KOPT-K1 (cell line): ENCODE data around the gene CAMK4.

ENCODE experiments used
- H3K27ac ChIP-seq: fragments of 200-600 bp; sonication (generic); 2 replicates; pipeline ENCODE4 v1.5.1; 2016; ENCODE audit warnings: antibody characterized with exemption, mild to moderate bottlenecking, low read depth, low read length; ENCODE audit not compliant: poor library complexity, severe bottlenecking
- H3K36me3 ChIP-seq: fragments of 200-600 bp; sonication (generic); 2 replicates; pipeline ENCODE4 v1.5.1; 2017; ENCODE audit warnings: antibody characterized with exemption, mild to moderate bottlenecking, low read length, moderate library complexity; ENCODE audit not compliant: insufficient read depth
- H3K9me3 ChIP-seq: fragments of 200-600 bp; sonication (generic); 2 replicates; pipeline ENCODE4 v1.5.1; 2017; ENCODE audit warnings: antibody characterized with exemption, low read length, mild to moderate bottlenecking; ENCODE audit not compliant: insufficient read depth, poor library complexity, severe bottlenecking

Gene CAMK4

GRCh38 chr5:111461255-111461671 is 237.1 kb downstream of the CAMK4 start:
- H3K27ac ChIP-seq: no peak overlapping the region
- H3K36me3 ChIP-seq: peaks cover 23% of the 10 kb centered on the region
- peaks cover 11% of the 10 kb centered on the region for H3K9me3 ChIP-seq

DNA sequence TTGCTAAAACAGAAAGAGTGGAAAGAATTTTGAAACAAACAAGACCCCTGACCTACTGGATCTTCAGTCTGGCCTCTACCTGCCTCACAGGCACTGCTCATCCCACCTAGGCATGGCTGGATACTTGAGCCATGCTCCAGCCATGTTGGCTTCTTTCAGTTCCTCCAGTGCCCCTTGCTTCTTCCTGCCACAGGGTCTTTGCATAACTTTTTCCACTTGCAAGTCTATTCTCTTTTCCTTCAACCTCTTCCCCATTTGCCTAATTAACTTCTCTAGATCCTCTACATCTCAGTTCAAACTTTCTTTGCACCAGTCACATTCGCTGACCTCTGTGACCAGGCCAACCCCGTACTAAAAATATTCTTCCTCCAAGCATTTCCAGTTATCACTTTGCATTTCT is 237.8 kb downstream of the CAMK4 start:
- no peak overlapping the region for H3K27ac ChIP-seq
- H3K9me3 ChIP-seq: peaks cover 11% of the 10 kb centered on the region
- peaks cover 23% of the 10 kb centered on the region for H3K36me3 ChIP-seq

- Histone ChIP-seq H3K27ac (no peak overlapping the region), H3K36me3 (peaks cover 23% of the 10 kb centered on the region), H3K9me3 (peaks cover 11% of the 10 kb centered on the region)
These were observed 239.1 kb downstream of the CAMK4 start for GRCh38 chr5:111463311-111463710.

DNA sequence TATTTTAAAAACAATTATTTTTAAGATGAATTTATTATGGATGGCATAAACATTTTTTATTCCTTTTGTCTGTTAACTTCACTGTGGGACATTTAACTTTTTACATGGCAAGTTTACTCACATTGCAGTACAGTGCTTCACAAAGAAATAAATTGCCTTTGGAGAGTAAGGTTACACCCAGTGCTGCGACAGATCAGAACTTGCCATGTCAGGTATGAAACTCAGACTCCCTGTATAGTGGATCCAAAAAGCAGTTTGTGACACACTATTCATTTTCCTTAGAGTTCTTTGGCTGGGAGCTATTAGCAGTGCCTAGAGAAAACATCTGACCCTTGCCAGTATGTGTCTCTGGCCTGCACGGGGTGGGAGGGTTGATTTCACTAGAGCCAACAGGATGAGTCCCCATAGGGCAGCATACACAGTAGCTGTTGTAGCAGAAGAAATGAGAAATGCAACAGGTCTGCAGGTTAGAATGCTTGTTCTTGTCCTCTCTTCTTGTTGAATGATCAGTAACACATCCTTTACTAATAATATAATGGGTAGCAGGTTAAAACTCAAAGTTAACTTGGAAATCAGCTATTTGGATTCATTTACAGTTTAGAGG is 245.2 kb downstream of the CAMK4 start:
- Histone ChIP-seq H3K27ac (no peak overlapping the region), H3K36me3 (peaks cover 15% of the 10 kb centered on the region), H3K9me3 (peaks cover 19% of the 10 kb centered on the region)

DNA sequence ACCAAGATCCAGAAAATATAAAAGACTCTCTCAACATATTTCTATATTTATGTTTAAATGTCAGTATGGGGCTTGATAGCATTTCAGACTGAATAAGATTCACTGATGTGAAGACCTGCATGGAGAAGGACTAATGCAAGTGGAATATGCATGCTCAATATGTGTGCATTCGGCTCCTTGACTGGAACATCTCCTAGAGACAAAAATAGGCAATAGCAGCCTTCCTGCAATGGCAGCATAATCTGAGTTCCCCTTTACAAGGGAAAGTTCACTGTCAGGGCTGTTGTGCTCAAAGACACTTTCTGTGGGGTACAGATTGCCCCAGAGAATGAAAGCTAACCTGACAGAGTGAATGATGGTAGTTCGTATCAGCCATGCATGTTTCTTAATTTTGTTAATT is 245.7 kb downstream of the CAMK4 start:
- peaks cover 12% of the 10 kb centered on the region for H3K36me3 ChIP-seq
- peaks cover 14% of the 10 kb centered on the region for H3K9me3 ChIP-seq
- no peak overlapping the region for H3K27ac ChIP-seq

DNA sequence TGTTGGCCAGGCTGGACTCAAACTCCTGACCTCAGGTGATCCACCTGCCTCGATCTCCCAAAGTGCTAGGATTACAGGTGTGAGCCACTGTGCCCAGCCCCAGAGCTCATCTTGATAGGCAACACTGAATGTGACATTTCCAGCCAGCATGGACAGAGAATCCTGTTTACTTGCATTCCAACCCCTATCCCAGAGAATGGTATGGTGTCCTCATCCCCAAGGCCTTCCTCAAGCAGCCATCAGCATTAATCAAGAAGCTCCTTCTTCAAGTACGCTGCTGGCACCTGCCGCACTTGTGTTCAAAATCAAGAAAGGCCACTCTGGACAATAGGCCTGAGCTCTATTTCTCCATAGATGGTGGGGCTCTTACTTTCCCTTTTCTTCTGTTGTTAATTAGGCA is 247.9 kb downstream of the CAMK4 start:
- H3K9me3 ChIP-seq: peaks cover 11% of the 10 kb centered on the region
- peaks cover 21% of the 10 kb centered on the region for H3K36me3 ChIP-seq
- H3K27ac ChIP-seq: no peak overlapping the region

DNA sequence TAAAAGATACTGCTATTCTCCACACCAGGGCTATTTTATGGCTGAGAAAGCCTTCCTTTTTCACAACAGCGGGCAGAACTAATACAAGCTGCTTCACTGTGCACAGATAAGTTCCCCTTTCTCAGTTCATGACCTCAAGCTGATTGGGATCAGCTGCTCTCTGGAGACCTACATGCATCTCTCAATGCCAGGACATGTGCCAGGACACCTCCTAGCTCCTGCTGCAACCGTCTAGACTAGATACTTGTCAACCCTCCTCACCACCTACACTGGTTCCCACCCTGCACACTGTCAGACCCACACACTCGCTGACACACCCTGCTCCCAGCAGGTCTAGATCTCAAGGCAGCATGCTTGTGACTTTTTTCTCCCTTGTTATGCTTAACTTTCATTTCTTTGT is 248.4 kb downstream of the CAMK4 start:
- Histone ChIP-seq H3K36me3 (peaks cover 26% of the 10 kb centered on the region), H3K27ac (no peak overlapping the region), H3K9me3 (peaks cover 11% of the 10 kb centered on the region)

DNA sequence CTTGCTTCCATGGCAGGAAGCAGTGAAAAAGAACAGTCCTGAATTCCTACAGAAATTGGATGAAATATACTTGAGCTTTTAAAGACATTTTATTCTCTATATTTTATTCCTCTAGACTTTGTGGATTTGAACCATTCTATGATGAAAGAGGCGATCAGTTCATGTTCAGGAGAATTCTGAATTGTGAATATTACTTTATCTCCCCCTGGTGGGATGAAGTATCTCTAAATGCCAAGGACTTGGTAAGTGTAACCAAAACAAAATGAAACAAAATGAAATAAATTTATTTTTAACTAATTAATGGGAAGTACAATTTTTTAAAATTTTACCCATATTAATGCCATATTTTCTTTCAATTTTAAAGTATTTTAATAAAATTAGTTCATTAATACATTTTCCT is 254.1 kb downstream of the CAMK4 start:
- Histone ChIP-seq H3K36me3 (peaks cover 62% of the 10 kb centered on the region), H3K27ac (no peak overlapping the region)

DNA sequence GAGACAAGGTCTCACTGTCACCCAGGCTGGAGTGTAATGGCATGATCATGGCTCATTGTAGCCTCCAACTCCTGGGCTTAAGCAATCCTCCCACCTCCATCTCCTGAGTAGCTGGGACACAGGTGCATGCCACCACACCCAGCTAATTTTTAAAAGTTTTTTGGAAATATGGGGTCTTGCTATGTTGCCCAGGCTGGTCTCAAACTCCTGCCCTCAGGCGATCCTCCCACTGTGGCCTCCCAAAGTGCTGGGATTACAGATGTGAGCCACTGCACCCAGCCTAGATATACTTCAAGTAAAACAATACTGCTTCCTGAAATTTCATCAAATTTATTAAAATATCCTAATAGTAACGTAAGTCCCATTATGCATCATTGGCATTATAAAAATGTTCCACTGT is 254.7 kb downstream of the CAMK4 start:
- Histone ChIP-seq H3K36me3 (peaks cover 68% of the 10 kb centered on the region), H3K27ac (no peak overlapping the region), H3K9me3 (no peaks in the 10 kb centered on the region)

More for the DNA sequence above, 254.1 kb downstream of the CAMK4 start:
- no peaks in the 10 kb centered on the region for H3K9me3 ChIP-seq

DNA sequence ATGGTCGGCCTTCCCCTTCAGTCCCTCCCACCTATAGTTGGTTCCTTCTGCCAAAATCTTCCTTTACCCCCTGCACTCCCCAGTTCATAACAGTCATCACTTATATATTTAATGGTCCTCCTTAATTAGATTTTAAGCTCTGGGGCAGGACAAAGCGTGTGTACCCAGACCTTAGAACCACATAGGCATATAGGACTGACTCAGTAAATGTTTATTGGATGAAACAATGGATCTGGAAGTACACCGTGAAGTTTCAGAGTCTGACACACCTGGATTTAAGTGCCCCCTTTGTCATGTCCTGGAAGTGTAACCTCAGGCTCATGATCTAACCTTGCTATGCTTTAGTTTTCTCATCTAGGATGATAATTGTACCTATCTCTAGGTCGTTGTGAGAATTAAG is 256.2 kb downstream of the CAMK4 start:
- Histone ChIP-seq H3K9me3 (no peaks in the 10 kb centered on the region), H3K27ac (no peak overlapping the region), H3K36me3 (peaks cover 71% of the 10 kb centered on the region)

GRCh38 chr5:111486055-111486454 is 261.9 kb downstream of the CAMK4 start:
- no peaks in the 10 kb centered on the region for H3K9me3 ChIP-seq
- H3K27ac ChIP-seq: no peak overlapping the region
- peaks cover 57% of the 10 kb centered on the region for H3K36me3 ChIP-seq

- H3K27ac ChIP-seq: no peak overlapping the region
- H3K36me3 ChIP-seq: peaks cover 55% of the 10 kb centered on the region
- no peaks in the 10 kb centered on the region for H3K9me3 ChIP-seq
These were observed 262.7 kb downstream of the CAMK4 start for GRCh38 chr5:111486926-111487325.

DNA sequence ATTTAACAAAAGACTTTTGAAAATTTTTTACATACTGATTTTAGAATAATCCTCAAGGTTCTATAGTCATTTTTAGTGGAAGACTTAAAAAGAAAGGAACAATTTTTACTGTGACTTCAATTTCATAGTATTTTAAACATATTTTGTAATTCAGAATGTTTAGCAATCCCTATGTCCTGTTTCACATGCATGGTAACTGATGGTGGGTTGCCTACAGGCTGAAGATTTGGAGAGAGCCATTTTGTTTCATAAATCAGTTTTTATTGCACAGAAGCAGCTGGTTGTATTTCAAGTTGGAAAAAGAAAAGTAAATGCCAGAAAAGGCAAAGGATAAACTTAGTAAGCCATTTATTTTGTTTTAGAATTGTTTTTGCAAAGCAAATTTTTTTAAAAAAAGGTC is 264.2 kb downstream of the CAMK4 start:
- Histone ChIP-seq H3K9me3 (no peaks in the 10 kb centered on the region), H3K27ac (no peak overlapping the region), H3K36me3 (peaks cover 57% of the 10 kb centered on the region)

DNA sequence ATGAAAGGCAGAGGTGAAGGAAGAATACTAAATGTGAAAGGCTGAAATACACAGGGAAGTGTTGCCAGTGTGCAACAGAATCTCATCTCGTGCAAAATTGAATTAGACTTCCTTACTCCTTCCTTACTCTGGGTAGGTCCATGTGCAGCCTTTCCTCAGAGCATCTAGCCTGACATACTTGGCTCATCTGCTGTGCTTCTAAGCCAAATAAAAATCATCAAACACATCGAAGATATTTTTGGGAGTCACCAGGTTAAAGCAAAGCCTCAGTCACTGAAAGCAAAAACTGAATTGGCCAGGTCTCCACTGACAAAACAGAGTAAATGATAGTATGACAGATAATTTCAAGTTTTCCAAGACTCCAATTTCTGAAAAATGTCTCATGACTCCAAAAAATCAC is 268.8 kb downstream of the CAMK4 start:
- H3K27ac ChIP-seq: no peak overlapping the region
- H3K9me3 ChIP-seq: no peaks in the 10 kb centered on the region
- peaks cover 68% of the 10 kb centered on the region for H3K36me3 ChIP-seq

- Histone ChIP-seq H3K9me3 (no peaks in the 10 kb centered on the region), H3K27ac (no peak overlapping the region), H3K36me3 (peaks cover 82% of the 10 kb centered on the region)
These were observed 270.3 kb downstream of the CAMK4 start for GRCh38 chr5:111494355-111494999.

- Histone ChIP-seq H3K9me3 (no peaks in the 10 kb centered on the region), H3K27ac (no peak overlapping the region), H3K36me3 (peaks cover 89% of the 10 kb centered on the region)
These were observed 271.0 kb downstream of the CAMK4 start for GRCh38 chr5:111495159-111495558.
